AG04450 (cell line): Measurements from ENCODE around the gene PRDX3. TPM values are rescaled to one million over a fixed set of nuclear protein-coding genes. Genes with fewer than 3 reads are reported as not detected.

Experiments used
- CTCF ChIA-PET: fragments of 300-600, 350-600 bp; formaldehyde crosslinking; extraction: SDS; loops from one replicate; lab custom pipeline; 2022; ENCODE audit warnings: antibody characterized with exemption, inconsistent platforms; lab: Charles Lee
- POLR2A ChIA-PET: fragments of 350-600 bp; formaldehyde crosslinking; extraction: SDS; loops from one replicate; lab custom pipeline; 2021; ENCODE audit warnings: antibody characterized with exemption, inconsistent platforms; lab: Yijun Ruan, JAX
- DNase-seq: peaks from one replicate; pipeline ENCODE4 v3.0.0-alpha.2; 2011; ENCODE audit warnings: low read depth, low spot score
- H3K27ac ChIP-seq: one replicate; pipeline ENCODE4 v1.5.1; 2012; ENCODE audit warnings: low read depth, low read length, control low read depth
- H3K27me3 ChIP-seq: one replicate; pipeline ENCODE4 v1.6.0; 2012; ENCODE audit warnings: low read length; ENCODE audit not compliant: control insufficient read depth, insufficient read depth
- H3K4me3 ChIP-seq: 2 replicates; pipeline ENCODE4 v1.5.1; 2011; ENCODE audit warnings: mild to moderate bottlenecking, low read depth, low read length, control low read depth
- H3K9me3 ChIP-seq: 2 replicates; pipeline ENCODE4 v1.5.1; 2012; ENCODE audit warnings: low read length; ENCODE audit not compliant: control insufficient read depth, insufficient read depth
- polyA plus RNA-seq: library from polyadenylated mRNA; depleted of rRNA; stranded (reverse); fragments of >200 nt; gene quantifications from 2 replicates; pipeline ENCODE4 v1.2.3, GENCODE V29; 2011
- TF ChIP-seq, protein P1 (sequence below): IDR thresholded peaks from 2 replicates; pipeline ENCODE4 v1.5.1; 2011; ENCODE audit warnings: low read depth, low read length, control low read depth, inconsistent platforms

PRDX3 gene
- polyA plus RNA-seq, 1 experiment = 373 TPM

DNA sequence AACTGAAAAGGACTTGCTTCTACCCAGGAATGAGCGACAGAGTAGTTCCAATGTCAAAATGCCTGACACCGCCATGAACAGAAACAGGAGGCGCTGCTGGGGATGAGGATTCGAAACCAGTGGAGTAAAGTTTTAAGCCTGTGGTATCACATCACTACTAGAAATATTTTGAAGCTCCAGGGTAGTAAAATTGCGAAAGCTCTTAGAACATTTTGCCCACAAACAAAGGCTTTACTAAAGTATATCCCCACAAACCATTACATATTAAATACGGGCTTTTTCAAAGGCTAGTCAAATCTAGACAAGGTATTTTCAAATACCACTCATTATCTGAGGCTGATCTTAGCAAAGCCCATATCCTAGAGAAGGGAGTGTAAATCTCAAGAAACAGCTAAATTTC is 2.4 kb downstream of the PRDX3 start:
- H3K27ac ChIP-seq = no peak overlapping the region
- H3K27me3 ChIP-seq = no peaks in the 10 kb centered on the region
- POLR2A ChIA-PET = no interaction called here
- no peak overlapping the region for H3K4me3 ChIP-seq
- no peaks in the 10 kb centered on the region for H3K9me3 ChIP-seq
- DNase-seq = no peak
- CTCF ChIA-PET = interaction anchor here (1.3 kb wide), 1 partner anchor 23 kb away, joined by 6 read pairs; no protein-coding TSS in a partner anchor
- TF ChIP-seq, protein P1, sequence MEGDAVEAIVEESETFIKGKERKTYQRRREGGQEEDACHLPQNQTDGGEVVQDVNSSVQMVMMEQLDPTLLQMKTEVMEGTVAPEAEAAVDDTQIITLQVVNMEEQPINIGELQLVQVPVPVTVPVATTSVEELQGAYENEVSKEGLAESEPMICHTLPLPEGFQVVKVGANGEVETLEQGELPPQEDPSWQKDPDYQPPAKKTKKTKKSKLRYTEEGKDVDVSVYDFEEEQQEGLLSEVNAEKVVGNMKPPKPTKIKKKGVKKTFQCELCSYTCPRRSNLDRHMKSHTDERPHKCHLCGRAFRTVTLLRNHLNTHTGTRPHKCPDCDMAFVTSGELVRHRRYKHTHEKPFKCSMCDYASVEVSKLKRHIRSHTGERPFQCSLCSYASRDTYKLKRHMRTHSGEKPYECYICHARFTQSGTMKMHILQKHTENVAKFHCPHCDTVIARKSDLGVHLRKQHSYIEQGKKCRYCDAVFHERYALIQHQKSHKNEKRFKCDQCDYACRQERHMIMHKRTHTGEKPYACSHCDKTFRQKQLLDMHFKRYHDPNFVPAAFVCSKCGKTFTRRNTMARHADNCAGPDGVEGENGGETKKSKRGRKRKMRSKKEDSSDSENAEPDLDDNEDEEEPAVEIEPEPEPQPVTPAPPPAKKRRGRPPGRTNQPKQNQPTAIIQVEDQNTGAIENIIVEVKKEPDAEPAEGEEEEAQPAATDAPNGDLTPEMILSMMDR = no peak

GRCh38 chr10:119174109-119174508 is 4.5 kb downstream of the PRDX3 start:
- TF ChIP-seq, protein P1 = no peak
- no peak for DNase-seq
- Histone ChIP-seq H3K4me3 (no peak overlapping the region), H3K9me3 (no peaks in the 10 kb centered on the region), H3K27ac (no peak overlapping the region), H3K27me3 (no peaks in the 10 kb centered on the region)
- ChIA-PET POLR2A (no interaction called here), CTCF (no interaction called here)

GRCh38 chr10:119167041-119167440 is 11.6 kb downstream of the PRDX3 start:
- POLR2A ChIA-PET = no interaction called here

DNA sequence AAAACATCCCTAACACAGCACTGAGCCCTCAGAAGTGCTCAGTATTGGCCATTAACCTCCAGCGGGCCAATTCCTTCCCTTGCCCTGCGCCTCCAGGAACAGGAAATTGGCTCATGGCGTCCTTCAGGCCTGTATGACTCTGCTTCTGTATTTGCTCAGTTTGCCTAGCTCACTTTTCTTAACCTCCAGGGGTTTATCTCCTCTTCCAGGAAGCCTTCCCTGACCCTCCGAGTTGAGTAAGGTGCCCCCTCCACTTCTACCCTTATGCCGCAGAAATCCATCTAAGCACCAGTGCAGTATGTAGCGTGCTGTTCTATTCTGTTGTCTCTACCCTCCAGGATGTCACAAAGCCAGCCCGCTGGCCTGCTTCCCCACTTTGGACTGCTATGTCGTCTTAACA is 12.0 kb downstream of the PRDX3 start:
- H3K4me3 ChIP-seq = no peak overlapping the region
- ChIA-PET POLR2A (no interaction called here), CTCF (no interaction called here)
- TF ChIP-seq, protein P1 = no peak
- no peak overlapping the region for H3K27ac ChIP-seq
- no peak for DNase-seq
- H3K27me3 ChIP-seq = no peaks in the 10 kb centered on the region
- no peaks in the 10 kb centered on the region for H3K9me3 ChIP-seq

More at GRCh38 chr10:119167041-119167440, 11.6 kb downstream of the PRDX3 start:
- Histone ChIP-seq H3K4me3 (no peak overlapping the region), H3K9me3 (no peaks in the 10 kb centered on the region), H3K27ac (no peak overlapping the region), H3K27me3 (no peaks in the 10 kb centered on the region)
- no peak for DNase-seq
- TF ChIP-seq, protein P1 = no peak
- CTCF ChIA-PET = interaction anchor here (1.0 kb wide), 1 partner anchor 323 kb away, joined by 4 read pairs; no protein-coding TSS in a partner anchor

- TF ChIP-seq, protein P1 = no peak
- peak overlapping the region; percentile 47 for H3K27ac ChIP-seq
- ChIA-PET CTCF (no interaction called here), POLR2A (no interaction called here)
- H3K27me3 ChIP-seq = no peaks in the 10 kb centered on the region
- peak overlapping the region; percentile 73 for H3K4me3 ChIP-seq
- H3K9me3 ChIP-seq = no peaks in the 10 kb centered on the region
- no peak for DNase-seq
Measured at GRCh38 chr10:119166118-119166500, 12.5 kb downstream of the PRDX3 start.
